Measurements from ENCODE around the gene FBXL13.
A peak's percentile ranks its signal among the peaks of the same experiment; 100 is the strongest.
"Not testable (repeated sequence)": the region's sequence is repeated elsewhere in the genome, so short reads cannot be mapped to it uniquely, and the experiment has no call there.

The FBXL13 gene

DNA sequence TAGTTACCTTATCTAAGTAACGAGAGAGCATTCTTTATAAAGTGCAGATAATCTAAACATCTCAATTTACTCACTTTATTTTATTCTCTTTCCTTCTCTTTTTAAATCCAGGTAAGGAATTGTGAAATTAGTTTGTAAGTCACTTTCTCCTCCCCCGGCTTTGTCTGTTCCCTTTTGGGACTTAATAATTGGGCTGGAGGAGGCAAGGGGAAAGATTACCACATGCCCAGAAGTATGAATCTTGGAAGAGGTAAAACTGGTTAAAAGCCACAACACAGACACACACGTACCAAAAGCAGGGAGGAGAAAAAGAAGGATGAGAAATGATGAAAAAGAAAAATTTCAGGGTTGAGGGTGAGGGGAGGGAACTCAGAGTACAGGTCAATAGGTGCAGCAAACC is 225.1 kb downstream of the FBXL13 start:
- DNase-seq (ENCODE audit: low read depth) = no peak

DNA sequence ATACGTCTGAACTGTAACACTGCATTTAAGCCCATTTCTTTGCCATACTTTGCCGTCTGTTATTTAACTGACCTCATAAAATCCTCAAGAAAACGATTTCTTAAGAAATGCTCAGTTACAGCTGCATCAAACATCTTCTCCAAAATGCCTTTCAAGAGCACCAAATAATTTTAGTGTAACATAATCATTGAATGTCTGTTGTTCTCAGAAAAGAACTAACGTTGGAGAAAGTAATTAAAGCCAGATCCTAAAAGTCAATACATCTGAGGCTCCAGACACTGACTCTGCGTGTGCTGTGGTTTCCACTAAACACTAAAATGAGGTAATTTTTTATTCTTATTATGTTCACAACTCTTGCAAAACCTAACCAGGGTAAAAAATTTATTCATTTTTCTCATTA is 225.5 kb downstream of the FBXL13 start:
- DNase-seq (ENCODE audit: low read depth) = no peak

DNA sequence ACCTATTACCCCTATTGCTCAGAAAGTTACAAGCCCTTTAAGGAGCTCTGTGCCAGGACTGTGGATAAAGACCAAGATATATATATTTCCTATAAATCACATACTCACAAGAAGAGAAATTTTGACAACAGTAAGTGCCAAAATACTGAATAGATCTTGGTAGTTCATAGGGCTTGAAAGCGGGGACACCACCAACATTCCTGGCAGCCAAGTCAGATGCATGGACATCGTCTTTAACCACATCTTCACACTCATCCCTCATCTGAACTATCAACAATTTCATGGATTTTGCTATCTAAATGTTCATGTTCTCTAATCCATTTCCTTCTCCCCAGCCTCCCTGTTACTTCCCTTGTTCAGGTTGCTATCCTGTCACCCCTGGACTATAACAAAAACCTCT is 229.2 kb downstream of the FBXL13 start:
- DNase-seq (ENCODE audit: low read depth) = no peak

DNA sequence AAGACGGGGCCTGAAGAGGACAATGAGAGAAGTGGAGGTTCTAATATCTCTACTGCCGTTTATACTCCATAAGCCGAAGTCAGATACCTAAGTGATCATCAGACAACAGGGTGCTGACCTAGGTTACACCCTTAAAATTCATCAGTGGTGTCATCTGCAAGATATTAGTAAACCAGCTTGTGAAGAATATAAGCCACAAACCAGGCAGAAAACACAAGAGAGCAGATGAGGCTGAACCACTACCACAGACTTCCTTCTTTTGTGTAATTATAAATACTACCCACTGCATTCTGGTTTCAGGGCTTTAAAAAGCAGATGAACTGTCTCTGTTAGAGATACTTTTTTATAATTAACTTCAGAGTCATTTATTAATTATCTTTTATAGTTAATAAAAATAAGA is 230.7 kb downstream of the FBXL13 start:
- no peak for DNase-seq (ENCODE audit: low read depth)

DNA sequence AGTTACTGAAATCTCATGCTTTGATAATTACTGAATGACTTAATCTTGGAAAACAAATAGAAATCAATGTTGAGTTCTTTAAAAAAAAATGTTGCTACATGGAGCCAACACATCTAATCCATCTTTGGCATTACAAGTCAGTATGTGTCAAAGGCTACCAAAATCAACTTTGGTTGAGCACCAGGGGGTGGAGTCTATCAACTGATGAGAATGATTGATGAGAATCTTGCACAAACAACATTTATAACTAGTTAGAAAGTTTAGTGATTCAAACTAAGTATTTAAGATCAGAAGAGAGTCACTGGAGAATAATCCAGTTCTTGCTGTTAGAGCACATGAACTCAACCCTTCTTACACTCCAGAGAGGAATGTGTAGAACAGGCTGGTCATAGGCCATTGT is 232.3 kb downstream of the FBXL13 start:
- DNase-seq (ENCODE audit: low read depth) = no peak

GRCh38 chr7:102841290-102841689 is 233.3 kb downstream of the FBXL13 start:
- no peak for DNase-seq (ENCODE audit: low read depth)

GRCh38 chr7:102840404-102840803 is 234.2 kb downstream of the FBXL13 start:
- no peak for DNase-seq (ENCODE audit: low read depth)

DNA sequence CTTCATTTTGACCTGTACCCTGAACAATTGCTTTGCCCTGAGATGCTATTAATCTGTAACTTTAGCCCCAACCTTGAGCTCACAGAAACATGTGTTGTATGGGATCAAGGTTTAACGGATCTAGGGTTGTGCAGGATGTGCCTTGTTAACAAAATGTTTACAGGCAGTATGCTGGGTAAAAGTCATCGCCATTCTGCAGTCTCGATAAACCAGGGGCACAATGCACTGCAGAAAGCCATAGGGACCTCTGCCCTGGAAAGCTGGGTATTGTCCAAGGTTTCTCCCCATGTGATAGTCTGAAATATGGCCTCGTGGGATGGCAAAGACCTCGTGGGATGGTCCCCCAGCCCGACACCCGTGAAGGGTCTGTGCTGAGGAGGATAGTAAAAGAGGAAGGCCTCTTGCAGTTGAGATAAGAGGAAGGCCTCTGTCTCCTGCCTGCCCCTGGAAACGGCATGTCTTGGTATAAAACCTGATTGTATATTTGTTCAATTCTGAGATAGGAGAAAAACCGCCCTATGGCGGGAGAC is 236.0 kb downstream of the FBXL13 start:
- DNase-seq (ENCODE audit: low read depth) = not testable (repeated sequence)

DNA sequence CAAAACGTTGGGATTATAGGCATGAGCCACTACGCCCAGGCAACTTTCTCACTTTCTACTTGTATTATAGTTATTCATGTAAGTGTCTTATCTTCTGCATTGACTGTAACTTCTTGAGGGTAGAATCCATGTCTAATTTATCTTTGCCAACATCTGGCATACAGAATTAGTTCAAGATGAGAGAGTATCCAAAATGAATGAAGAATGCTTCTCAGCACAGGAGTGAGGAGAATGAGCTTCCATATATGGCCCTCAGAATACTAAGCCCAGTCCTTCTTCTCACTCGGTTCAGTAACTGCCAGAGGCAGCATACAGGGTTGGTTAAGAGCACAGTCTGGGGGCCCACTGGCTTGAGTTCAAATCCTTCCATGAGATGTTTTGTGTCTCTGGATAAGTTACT is 236.8 kb downstream of the FBXL13 start:
- no peak for DNase-seq (ENCODE audit: low read depth)

GRCh38 chr7:102836977-102837376 is 237.6 kb downstream of the FBXL13 start:
- DNase-seq (ENCODE audit: low read depth) = no peak

- DNase-seq (ENCODE audit: low read depth) = peak; percentile 62
These were observed 238.2 kb downstream of the FBXL13 start for GRCh38 chr7:102836191-102836919.

DNA sequence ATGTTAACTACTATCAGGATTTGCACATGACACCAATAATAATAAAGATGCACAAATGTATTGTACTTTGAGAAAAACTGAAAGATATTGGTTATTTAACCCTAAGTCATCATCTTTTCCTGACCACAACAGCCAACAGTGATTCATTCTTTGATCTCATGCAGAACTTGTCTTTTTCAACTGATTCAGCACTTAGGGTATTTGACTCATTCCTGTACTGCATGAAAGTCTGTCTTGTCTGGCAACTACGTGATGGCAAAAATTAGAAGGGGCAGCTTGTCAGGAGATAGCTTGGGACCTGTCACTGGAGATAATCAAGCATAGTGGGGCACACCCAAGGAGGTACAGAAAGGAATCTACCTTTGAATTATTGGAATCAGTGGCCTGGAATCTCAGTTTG is 239.6 kb downstream of the FBXL13 start:
- no peak for DNase-seq (ENCODE audit: low read depth)

DNA sequence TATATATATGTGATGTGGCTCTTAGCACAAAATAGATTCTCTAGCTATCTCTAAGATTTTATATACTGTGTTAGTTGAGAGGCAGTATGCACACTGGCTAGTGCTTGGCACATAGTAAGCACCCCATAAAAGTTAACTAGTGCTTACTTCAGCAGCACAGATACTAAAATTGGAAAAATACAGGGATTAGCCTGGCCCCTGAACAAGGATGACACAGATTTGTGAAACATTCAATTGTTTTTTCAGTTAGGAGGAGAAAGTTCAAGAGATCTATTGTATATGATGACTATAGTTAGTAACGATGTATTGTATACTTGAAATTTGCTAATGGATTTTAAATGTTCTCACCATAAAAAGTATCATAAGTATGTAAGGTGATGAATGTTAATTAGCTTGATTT is 240.1 kb downstream of the FBXL13 start:
- DNase-seq (ENCODE audit: low read depth) = no peak

DNA sequence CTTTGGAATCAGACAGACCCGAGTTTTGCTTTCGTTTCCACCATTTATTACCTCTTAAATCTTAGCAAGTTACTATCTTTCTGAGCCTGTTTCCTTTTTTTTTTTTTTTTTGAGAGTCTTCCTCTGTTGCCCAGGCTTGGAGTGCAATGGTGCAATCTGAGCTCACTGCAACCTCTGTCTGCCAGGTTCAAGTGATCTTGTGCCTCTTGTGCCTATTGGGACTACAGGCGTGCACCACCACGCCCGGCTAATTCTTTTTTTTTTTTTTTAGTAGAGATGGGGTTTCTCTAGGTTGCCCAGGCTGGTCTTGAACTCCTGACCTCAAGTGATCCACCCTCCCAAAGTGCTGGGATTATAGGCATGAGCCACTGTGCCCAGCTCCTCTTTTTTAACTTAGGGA is 241.3 kb downstream of the FBXL13 start:
- no peak for DNase-seq (ENCODE audit: low read depth)

GRCh38 chr7:102832674-102833073 is 241.9 kb downstream of the FBXL13 start:
- DNase-seq (ENCODE audit: low read depth) = no peak

- DNase-seq (ENCODE audit: low read depth) = peak; percentile 65
These were observed 244.4 kb downstream of the FBXL13 start for GRCh38 chr7:102830197-102830596.

GRCh38 chr7:102829075-102829474 is 245.5 kb downstream of the FBXL13 start:
- DNase-seq (ENCODE audit: low read depth) = no peak

DNA sequence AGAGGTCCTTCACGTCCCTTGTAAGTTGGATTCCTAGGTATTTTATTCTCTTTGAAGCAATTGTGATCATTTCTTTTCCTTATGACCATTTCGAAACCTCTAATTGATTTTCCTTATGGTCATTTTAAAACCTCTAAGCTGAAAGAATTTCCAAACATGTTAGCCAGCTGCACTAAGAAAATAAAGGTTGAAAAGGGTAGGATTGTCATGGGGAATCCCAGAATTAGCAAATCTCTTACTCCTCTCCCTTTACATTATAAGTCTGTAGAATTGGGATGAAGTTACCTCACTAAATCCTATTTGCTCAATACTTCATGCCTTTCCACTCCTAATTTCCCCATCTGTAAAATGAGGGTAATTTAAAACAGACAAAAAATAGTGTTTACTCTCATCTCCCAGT is 246.3 kb downstream of the FBXL13 start:
- no peak for DNase-seq (ENCODE audit: low read depth)

- no peak for DNase-seq (ENCODE audit: low read depth)
These were observed 251.0 kb downstream of the FBXL13 start for GRCh38 chr7:102823390-102824119.

- DNase-seq (ENCODE audit: low read depth) = no peak
These were observed 252.4 kb downstream of the FBXL13 start for GRCh38 chr7:102821994-102822747.

- DNase-seq (ENCODE audit: low read depth) = no peak
These were observed 255.4 kb downstream of the FBXL13 start for GRCh38 chr7:102819151-102819550.
